ENCODE results near the gene NFIB. TPM values are rescaled to one million over a fixed set of nuclear protein-coding genes. Genes with fewer than 3 reads are reported as not detected.

Gene NFIB
- polyA plus RNA-seq, 3 donors = not detected

DNA sequence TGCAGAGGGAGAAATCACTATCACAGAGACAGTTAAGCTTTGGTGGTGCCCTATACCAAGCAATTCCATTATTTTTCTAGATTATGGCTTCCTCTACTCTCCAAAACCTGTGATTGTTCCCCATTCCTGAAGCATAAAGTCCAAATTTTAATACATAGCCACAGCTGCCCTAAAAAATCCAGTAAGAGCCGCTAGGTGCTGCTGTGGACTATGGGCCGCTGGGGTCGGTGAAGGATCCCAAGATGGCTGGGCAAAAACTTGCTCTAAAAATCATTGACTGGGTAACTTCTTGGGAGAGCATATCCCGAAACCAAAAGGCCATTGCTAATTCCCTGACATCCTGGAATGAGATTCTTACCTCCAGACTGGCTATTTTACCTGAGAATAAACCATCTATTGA, 245.3 kb downstream of the NFIB start:
- no peaks in the 10 kb centered on the region for H3K79me2 ChIP-seq (ENCODE audit: insufficient read depth, low read length)
- intact Hi-C loops (cut with micrococcal nuclease) = no loop called here
- H3K4me1 ChIP-seq (ENCODE audit: control insufficient read depth in 1 of 2, insufficient read depth in 2 of 2, low read length in 2 of 2) = no peaks in the 10 kb centered on the region
- H3K27ac Mint-ChIP-seq = no peak overlapping the region
- no peaks in the 10 kb centered on the region for H3K36me3 ChIP-seq (replicated peaks in 1 of 2; ENCODE audit: control insufficient read depth in 1 of 2, insufficient read depth in 2 of 2, low read length in 2 of 2)
- H3K4me3 Mint-ChIP-seq = no peak overlapping the region
- H3K4me1 Mint-ChIP-seq = no peaks in the 10 kb centered on the region
- H3K4me2 ChIP-seq (replicated peaks; ENCODE audit: extremely low read depth, low read length, poor library complexity, severe bottlenecking) = no peak overlapping the region
- H3K9me3 Mint-ChIP-seq = peaks cover 1 to 18% (median 9%) of the 10 kb centered on the region in 7 donors
- TF ChIP-seq, protein P1, sequence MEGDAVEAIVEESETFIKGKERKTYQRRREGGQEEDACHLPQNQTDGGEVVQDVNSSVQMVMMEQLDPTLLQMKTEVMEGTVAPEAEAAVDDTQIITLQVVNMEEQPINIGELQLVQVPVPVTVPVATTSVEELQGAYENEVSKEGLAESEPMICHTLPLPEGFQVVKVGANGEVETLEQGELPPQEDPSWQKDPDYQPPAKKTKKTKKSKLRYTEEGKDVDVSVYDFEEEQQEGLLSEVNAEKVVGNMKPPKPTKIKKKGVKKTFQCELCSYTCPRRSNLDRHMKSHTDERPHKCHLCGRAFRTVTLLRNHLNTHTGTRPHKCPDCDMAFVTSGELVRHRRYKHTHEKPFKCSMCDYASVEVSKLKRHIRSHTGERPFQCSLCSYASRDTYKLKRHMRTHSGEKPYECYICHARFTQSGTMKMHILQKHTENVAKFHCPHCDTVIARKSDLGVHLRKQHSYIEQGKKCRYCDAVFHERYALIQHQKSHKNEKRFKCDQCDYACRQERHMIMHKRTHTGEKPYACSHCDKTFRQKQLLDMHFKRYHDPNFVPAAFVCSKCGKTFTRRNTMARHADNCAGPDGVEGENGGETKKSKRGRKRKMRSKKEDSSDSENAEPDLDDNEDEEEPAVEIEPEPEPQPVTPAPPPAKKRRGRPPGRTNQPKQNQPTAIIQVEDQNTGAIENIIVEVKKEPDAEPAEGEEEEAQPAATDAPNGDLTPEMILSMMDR (IDR thresholded peaks at IDR 0.05) = no peak
- no peak overlapping the region for H3K9ac ChIP-seq (ENCODE audit: insufficient read depth, low read length, poor library complexity, severe bottlenecking)
- H3K27me3 ChIP-seq (ENCODE audit: control insufficient read depth in 2 of 2, insufficient read depth in 2 of 2, low read length in 2 of 2) = no peaks in the 10 kb centered on the region
- no peak overlapping the region for H3K4me3 ChIP-seq (replicated peaks in 1 of 3; ENCODE audit: low read depth in 2 of 3, low read length in 3 of 3)
- H3K27ac ChIP-seq (ENCODE audit: low read depth in 1 of 2, low read length in 2 of 2) = no peak overlapping the region
- H3K36me3 Mint-ChIP-seq = no peaks in the 10 kb centered on the region
- DNase-seq = no peak
- H4K20me1 ChIP-seq (ENCODE audit: insufficient read depth, low read length) = no peaks in the 10 kb centered on the region
- WGBS (ENCODE audit: insufficient coverage) = 80% methylated on average over 3 of the region's 4 CpGs
- peaks cover 0 to 5% of the 10 kb centered on the region in 2 donors for H3K9me3 ChIP-seq (replicated peaks in 1 of 2; ENCODE audit: control insufficient read depth in 1 of 2, insufficient read depth in 1 of 2, low read length in 2 of 2)
- H3K27me3 Mint-ChIP-seq (ENCODE audit: low read depth in 3 of 3) = no peaks in the 10 kb centered on the region
- H2AFZ ChIP-seq (ENCODE audit: insufficient read depth, low read depth, low read length, poor library complexity, severe bottlenecking) = no peak overlapping the region

DNA sequence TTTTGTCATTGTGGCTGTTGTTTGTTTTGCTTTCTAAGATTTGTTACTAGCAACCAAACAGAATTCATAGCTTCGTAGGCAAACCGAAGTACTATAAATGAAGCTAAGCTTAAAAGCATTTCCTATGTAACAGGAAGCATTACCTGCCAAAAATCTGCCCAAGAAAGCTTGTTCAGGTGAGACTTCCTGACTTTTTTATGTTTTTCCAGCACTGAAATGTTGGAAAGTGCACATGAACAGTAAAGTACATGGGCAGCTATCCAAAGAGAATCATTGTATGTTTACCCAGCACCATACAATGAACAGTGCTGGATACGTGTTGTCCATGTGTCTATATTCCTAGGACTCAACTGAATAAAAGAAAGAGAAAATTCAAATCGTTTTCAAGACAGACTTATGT, 247.1 kb downstream of the NFIB start:
- H3K27me3 ChIP-seq (ENCODE audit: control insufficient read depth in 2 of 2, insufficient read depth in 2 of 2, low read length in 2 of 2) = no peaks in the 10 kb centered on the region
- H3K79me2 ChIP-seq (ENCODE audit: insufficient read depth, low read length) = no peaks in the 10 kb centered on the region
- TF ChIP-seq, protein P1 (IDR thresholded peaks at IDR 0.05) = no peak
- Mint-ChIP-seq H3K4me3 (no peak overlapping the region), H3K27me3 (ENCODE audit: low read depth in 3 of 3) (no peaks in the 10 kb centered on the region), H3K27ac (no peak overlapping the region), H3K36me3 (no peaks in the 10 kb centered on the region), H3K9me3 (peaks cover 0 to 15% (median 8%) of the 10 kb centered on the region in 7 donors), H3K4me1 (no peaks in the 10 kb centered on the region)
- DNase-seq = no peak
- no peak overlapping the region for H3K9ac ChIP-seq (ENCODE audit: insufficient read depth, low read length, poor library complexity, severe bottlenecking)
- H3K4me1 ChIP-seq (ENCODE audit: control insufficient read depth in 1 of 2, insufficient read depth in 2 of 2, low read length in 2 of 2) = no peaks in the 10 kb centered on the region
- H3K9me3 ChIP-seq (replicated peaks in 1 of 2; ENCODE audit: control insufficient read depth in 1 of 2, insufficient read depth in 1 of 2, low read length in 2 of 2) = peaks cover 0 to 9% of the 10 kb centered on the region in 2 donors
- no peaks in the 10 kb centered on the region for H3K36me3 ChIP-seq (replicated peaks in 1 of 2; ENCODE audit: control insufficient read depth in 1 of 2, insufficient read depth in 2 of 2, low read length in 2 of 2)
- WGBS (ENCODE audit: insufficient coverage) = no CpG with 5 or more reads among the region's 4 CpGs
- no peak overlapping the region for H3K27ac ChIP-seq (ENCODE audit: low read depth in 1 of 2, low read length in 2 of 2)
- intact Hi-C loops (cut with micrococcal nuclease) = no loop called here
- H2AFZ ChIP-seq (ENCODE audit: insufficient read depth, low read depth, low read length, poor library complexity, severe bottlenecking) = no peak overlapping the region
- H3K4me3 ChIP-seq (replicated peaks in 1 of 3; ENCODE audit: low read depth in 2 of 3, low read length in 3 of 3) = no peak overlapping the region
- H3K4me2 ChIP-seq (replicated peaks; ENCODE audit: extremely low read depth, low read length, poor library complexity, severe bottlenecking) = no peak overlapping the region
- no peaks in the 10 kb centered on the region for H4K20me1 ChIP-seq (ENCODE audit: insufficient read depth, low read length)

Data from CD14-positive monocyte (primary cell).